Fibroblast of lung (primary cell): ENCODE data around the gene HCFC1. TPM values are rescaled to one million over a fixed set of nuclear protein-coding genes. Genes with fewer than 3 reads are reported as not detected.

ENCODE experiments used
- DNase-seq, 2 donors: peaks; one replicate each; pipeline versions ENCODE4 v3.0.0 to v3.0.0-alpha.2; 2010; ENCODE audit warnings: low read depth in 2 of 2
- H2AFZ ChIP-seq: 2 replicates; pipeline ENCODE4 v1.5.1; 2012; ENCODE audit warnings: low read length, control low read depth, inconsistent platforms
- H3K27ac ChIP-seq: 2 replicates; pipeline ENCODE4 v1.5.1; 2011; ENCODE audit warnings: low read length, control low read depth; ENCODE audit not compliant: insufficient read depth
- H3K27me3 ChIP-seq: 2 replicates; pipeline ENCODE4 v1.5.1; 2011; ENCODE audit warnings: mild to moderate bottlenecking, low read length; ENCODE audit not compliant: control insufficient read depth, insufficient read depth
- H3K36me3 ChIP-seq: 2 replicates; pipeline ENCODE4 v1.5.1; 2011; ENCODE audit warnings: low read length; ENCODE audit not compliant: control insufficient read depth, insufficient read depth
- H3K4me1 ChIP-seq: 2 replicates; pipeline ENCODE4 v1.5.1; 2011; ENCODE audit warnings: low read length; ENCODE audit not compliant: control insufficient read depth, insufficient read depth; ENCODE audit errors: extremely low read depth
- H3K4me2 ChIP-seq: 2 replicates; pipeline ENCODE4 v1.5.1; 2011; ENCODE audit warnings: low read length, control low read depth; ENCODE audit not compliant: insufficient read depth; ENCODE audit errors: extremely low read depth
- H3K4me3 ChIP-seq, 4 experiments: fragments of 200-600 bp in 1 of 4; sonication (generic) in 1 of 4; replicated peaks in 1 of 4; 2 replicates each; pipeline ENCODE4 v1.5.1; 2011 to 2016; ENCODE audit warnings: low read length in 4 of 4, low read depth in 3 of 4, mild to moderate bottlenecking in 3 of 4, control low read depth in 2 of 4, inconsistent platforms in 1 of 4, mixed read lengths in 1 of 4; ENCODE audit not compliant: insufficient read depth in 1 of 4; ENCODE audit errors: control extremely low read depth in 1 of 4
- H3K79me2 ChIP-seq: 2 replicates; pipeline ENCODE4 v1.5.1; 2012; ENCODE audit warnings: mild to moderate bottlenecking, low read length, inconsistent platforms; ENCODE audit not compliant: control insufficient read depth, insufficient read depth
- H3K9ac ChIP-seq: 2 replicates; pipeline ENCODE4 v1.5.1; 2011; ENCODE audit warnings: mild to moderate bottlenecking, low read length, control low read depth; ENCODE audit not compliant: insufficient read depth
- H3K9me3 ChIP-seq: 2 replicates; pipeline ENCODE4 v1.5.1; 2012; ENCODE audit warnings: low read depth, low read length; ENCODE audit not compliant: control insufficient read depth, insufficient read depth
- H4K20me1 ChIP-seq: 2 replicates; pipeline ENCODE4 v1.5.1; 2011; ENCODE audit warnings: low read length; ENCODE audit not compliant: control insufficient read depth, insufficient read depth; ENCODE audit errors: extremely low read depth
- CTCF ChIP-seq, 2 donors: IDR thresholded peaks in 1 of 2; conservative IDR thresholded peaks in 1 of 2; 1 replicate in 1 of 2; 2 replicates in 1 of 2; pipeline ENCODE4 v1.5.1; 2011 to 2012; ENCODE audit warnings: low read length in 2 of 2, control low read depth in 1 of 2, inconsistent platforms in 1 of 2, low read depth in 1 of 2, mild to moderate bottlenecking in 1 of 2
- EZH2 ChIP-seq: IDR thresholded peaks from 2 replicates; pipeline ENCODE4 v1.5.1; 2012; ENCODE audit warnings: low read length, control low read depth, mild to moderate bottlenecking; ENCODE audit errors: missing control alignments
- polyA plus RNA-seq, 2 donors: library from polyadenylated mRNA; depleted of rRNA in 1 of 2; stranded (reverse) in 1 of 2; unstranded in 1 of 2; fragments of >200 nt; gene quantifications; 2 replicates each; pipeline ENCODE4 v1.2.1, GENCODE V29; 2011 to 2012; ENCODE audit warnings: missing spikeins in 1 of 2
- total RNA-seq: library from RNA; depleted of rRNA; stranded (reverse); fragments of >200 nt; gene quantifications from 2 replicates; pipeline ENCODE4 v1.2.1, GENCODE V29; 2014

HCFC1 gene
- total and polyA plus RNA-seq, 2 donors (not counting 1 experiment from before 2014, with no cell fraction given) = 3.0 to 10.2 TPM

- Histone ChIP-seq H3K4me2 (no peak overlapping the region), H3K4me1 (peaks cover 5% of the 10 kb centered on the region), H3K36me3 (no peaks in the 10 kb centered on the region), H3K4me3 (no peak overlapping the region), H3K9ac (no peak overlapping the region), H3K79me2 (no peaks in the 10 kb centered on the region), H3K9me3 (no peaks in the 10 kb centered on the region), H4K20me1 (no peaks in the 10 kb centered on the region), H2AFZ (no peak overlapping the region), H3K27ac (no peak overlapping the region), H3K27me3 (no peaks in the 10 kb centered on the region)
- no peak for TF ChIP-seq CTCF (conservative IDR thresholded peaks at IDR 0.05 in 1 of 2, IDR thresholded peaks at IDR 0.05 in 1 of 2; ENCODE audit: low read depth in 1 of 2, low read length in 2 of 2)
- TF ChIP-seq EZH2 = no peak
- DNase-seq = no peak
Measured at GRCh38 chrX:154004315-154004714, 32.7 kb upstream of the HCFC1 start.

- H3K27ac ChIP-seq = peak overlapping the region; percentile 51
- H3K79me2 ChIP-seq = no peaks in the 10 kb centered on the region
- peaks cover 5% of the 10 kb centered on the region for H3K4me1 ChIP-seq
- no peak overlapping the region for H3K4me2 ChIP-seq
- H3K4me3 ChIP-seq = no peak overlapping the region
- H3K9ac ChIP-seq = no peak overlapping the region
- TF ChIP-seq CTCF (conservative IDR thresholded peaks at IDR 0.05 in 1 of 2, IDR thresholded peaks at IDR 0.05 in 1 of 2; ENCODE audit: low read depth in 1 of 2, low read length in 2 of 2) (no peak), EZH2 (no peak)
- no peaks in the 10 kb centered on the region for H3K36me3 ChIP-seq
- DNase-seq = peak; percentile 48 to 80
- no peaks in the 10 kb centered on the region for H4K20me1 ChIP-seq
- no peaks in the 10 kb centered on the region for H3K9me3 ChIP-seq
- no peak overlapping the region for H2AFZ ChIP-seq
- no peaks in the 10 kb centered on the region for H3K27me3 ChIP-seq
Measured at GRCh38 chrX:154002215-154002719, 30.6 kb upstream of the HCFC1 start.

GRCh38 chrX:154000051-154000450 lies 28.4 kb upstream of the HCFC1 start:
- Histone ChIP-seq H3K36me3 (no peaks in the 10 kb centered on the region), H3K9ac (no peak overlapping the region), H3K4me1 (peaks cover 5% of the 10 kb centered on the region), H4K20me1 (no peaks in the 10 kb centered on the region), H3K4me3 (no peak overlapping the region), H3K4me2 (peak overlapping the region; percentile 44), H3K27me3 (no peaks in the 10 kb centered on the region), H2AFZ (no peak overlapping the region), H3K79me2 (no peaks in the 10 kb centered on the region), H3K9me3 (no peaks in the 10 kb centered on the region), H3K27ac (no peak overlapping the region)
- no peak for TF ChIP-seq CTCF (conservative IDR thresholded peaks at IDR 0.05 in 1 of 2, IDR thresholded peaks at IDR 0.05 in 1 of 2; ENCODE audit: low read depth in 1 of 2, low read length in 2 of 2)
- TF ChIP-seq EZH2 = no peak
- no peak for DNase-seq
